Midbrain (tissue), 1 donor: ENCODE data around the gene CAMKK2.
"Not testable (repeated sequence)": the region's sequence is repeated elsewhere in the genome, so short reads cannot be mapped to it uniquely, and the experiment has no call there.

ENCODE experiments used
- DNase-seq: peaks from one replicate; lab custom pipeline; 2025; lab: John Stamatoyannopoulos, UW

The CAMKK2 gene

DNA sequence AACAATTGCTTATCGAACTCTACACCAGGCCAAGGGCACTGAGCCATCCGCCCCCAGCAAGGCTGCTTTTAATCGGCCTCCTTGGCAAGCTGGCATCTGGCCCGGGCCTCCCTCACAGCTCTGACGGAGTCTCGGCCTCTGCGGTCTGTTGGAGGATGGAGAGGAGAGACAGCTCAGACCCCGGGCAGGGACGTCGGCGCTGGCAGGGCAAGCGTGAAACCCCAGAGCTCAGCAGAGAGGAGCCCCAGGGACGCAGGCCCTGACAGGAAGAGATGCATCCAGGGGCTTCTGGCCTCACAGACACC is 17.5 kb downstream of the CAMKK2 start:
- no peak for DNase-seq

DNA sequence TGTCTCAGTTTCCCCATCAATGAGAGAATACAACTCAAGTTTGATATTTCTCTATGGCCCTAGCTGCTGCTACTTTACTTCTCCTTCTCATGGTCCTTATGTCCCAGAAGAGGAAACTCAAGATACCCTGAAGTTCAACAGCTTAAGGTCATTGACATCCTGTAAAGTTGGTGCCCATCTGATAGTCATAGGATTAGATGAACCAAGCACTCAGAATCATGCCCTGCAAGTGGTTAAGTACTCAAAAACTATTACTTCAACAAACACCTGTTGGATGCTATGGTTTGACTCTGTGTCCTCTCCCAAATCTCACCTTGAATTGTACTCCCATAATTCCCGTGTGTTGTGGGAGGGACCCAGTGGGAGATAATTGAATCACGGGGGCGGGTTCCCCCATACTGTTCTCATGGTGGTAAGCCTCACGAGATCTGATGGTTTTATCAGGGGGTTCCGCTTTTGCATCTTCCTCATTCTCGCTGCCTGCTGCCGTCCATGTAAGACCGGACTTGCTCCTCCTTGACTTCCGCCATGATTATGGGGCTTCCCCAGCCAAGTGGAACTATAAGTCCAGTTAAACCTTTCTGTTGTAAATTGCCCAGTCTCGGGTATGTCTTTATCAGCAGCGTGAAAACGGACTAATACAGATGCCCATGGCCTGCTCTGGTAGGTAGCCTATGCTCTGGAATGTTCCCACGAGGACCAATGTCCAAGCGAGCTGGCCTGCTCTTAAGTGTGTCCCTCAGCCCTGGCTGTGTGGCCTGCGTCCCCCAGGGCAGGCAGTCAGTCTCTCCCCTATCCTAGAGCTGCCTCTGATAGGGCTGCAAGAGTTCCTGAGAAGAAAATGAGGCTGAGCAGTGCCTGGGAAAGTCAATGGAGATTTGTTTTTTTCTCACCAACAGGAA is 18.1 kb downstream of the CAMKK2 start:
- no peak for DNase-seq

DNA sequence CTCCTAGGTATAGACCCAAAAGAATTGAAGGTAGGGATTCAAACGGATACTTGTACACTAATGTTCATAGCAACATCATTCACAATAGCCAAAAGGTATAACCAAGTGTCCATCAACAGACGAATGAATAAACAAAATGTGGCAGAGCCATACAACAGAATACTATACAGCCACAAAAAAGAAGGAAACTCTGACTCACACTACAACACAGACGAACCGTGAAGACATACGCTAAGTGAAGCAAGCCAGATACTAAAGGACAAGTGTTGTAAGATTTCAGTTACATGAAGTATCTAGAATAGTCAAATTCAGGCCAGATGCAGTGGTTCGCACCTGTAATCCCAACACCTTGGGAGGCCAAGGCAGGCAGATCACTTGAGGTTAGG is 19.1 kb downstream of the CAMKK2 start:
- DNase-seq = no peak

- no peak for DNase-seq
Observed at GRCh38 chr12:121274036-121274763, 22.3 kb downstream of the CAMKK2 start.

DNA sequence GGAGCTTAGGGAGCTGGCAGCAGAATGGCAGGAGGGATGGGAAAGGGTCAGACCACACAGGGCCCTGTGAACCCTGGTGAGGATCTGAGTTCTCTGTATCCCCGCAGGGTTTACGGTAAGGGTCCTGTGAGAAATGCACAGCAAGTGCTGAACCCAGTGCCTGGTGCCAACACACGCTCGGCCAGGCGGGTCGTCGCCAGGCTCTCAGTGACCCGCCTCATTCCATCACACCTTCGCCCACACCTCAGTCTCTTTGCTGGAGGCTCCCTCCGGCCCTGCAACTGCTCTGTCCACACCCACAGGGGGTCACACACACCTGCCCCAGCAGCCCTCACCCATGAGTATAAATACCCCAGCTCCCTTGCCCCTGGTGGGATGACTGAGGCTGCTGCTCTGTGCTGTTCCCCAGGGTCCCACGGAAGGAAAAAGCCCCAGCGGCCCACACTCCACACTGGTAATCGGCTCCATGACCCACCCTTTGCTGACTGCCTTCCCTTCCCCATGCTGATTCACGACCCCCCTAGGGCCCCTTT is 23.1 kb downstream of the CAMKK2 start:
- no peak for DNase-seq

DNA sequence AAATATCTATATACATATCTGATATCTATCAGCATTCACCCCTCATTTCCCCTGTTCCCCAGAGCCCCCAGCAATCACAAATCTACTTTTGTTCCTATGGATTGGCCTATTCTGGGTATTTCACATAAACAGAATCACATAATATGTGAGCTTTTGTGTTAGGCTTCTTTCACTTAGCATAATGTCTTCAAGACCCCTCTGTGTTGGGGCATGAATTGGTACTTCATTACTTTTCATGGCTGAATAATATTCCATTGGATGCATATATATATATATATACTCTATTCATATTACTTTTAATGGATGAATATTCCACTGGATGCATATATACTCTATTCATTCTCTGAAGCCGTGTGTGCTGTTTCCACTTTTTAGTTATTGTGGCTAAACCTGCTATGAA is 28.7 kb downstream of the CAMKK2 start:
- DNase-seq = no peak

DNA sequence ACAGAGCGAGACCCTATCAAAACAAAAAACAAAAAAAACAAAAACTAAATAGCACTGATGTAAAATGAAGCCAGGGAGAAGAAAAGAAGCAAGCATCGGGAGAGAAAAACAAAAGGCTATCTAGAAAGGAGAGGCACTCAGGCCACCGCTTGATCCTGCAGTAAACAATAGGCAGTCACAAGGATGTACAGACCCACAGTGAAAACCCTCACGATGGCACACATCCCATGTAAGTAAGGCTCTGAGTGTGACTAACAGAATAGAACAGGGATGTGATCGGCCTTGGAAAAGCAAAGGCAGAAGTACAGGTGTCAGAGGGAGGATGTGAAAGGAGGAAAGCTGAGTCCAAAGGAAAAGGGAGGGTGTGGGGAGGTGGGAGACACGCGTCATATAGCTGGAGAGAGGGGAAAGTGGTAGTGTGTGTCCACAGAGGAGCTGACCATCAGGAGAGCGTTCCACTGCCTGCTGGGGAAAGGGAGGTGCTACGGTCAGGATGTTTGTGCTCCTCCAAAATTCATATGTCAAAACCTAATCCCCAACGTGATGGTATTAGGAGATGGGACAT is 31.5 kb downstream of the CAMKK2 start:
- DNase-seq = no peak

DNA sequence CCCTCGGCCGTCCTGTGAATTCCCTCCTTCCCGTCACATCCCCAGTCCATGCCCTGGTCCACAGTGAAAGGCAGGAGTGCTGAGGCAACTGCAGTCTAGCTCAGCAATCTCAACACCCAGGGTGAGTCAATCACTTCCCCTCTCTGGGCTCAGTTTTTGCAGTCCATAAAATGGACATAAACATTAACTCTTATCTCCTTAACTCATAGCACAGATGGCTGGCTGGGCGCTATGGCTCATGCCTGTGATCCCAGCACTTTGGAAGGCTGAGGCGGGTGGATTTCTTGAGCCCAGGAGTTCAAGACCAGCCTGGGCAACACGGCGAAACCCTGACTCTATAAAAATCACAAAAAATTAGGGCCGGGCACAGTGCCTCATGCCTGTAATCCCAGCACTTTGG is 32.4 kb downstream of the CAMKK2 start:
- DNase-seq = no peak

GRCh38 chr12:121263206-121263935 is 33.1 kb downstream of the CAMKK2 start:
- no peak for DNase-seq

GRCh38 chr12:121261398-121261797 is 35.1 kb downstream of the CAMKK2 start:
- no peak for DNase-seq

DNA sequence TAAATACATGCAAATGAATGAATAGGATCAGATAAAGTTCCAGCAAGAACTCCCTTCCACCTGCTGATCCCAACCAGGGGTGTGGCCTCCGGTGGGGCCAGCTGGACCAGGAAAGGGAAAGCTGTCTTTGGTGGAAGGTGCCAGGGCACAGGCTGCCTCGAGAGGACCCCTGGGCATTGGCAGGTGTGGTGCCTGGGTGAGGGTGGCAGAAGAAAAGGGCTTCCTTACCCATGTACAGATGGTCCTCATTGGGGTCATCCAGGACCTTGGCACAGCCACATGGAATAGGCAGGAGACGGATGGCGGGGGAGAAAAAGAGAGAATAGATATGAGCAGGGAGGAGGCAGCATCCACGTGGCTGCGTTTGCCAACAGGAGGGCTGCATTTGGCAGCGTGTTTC is 36.4 kb downstream of the CAMKK2 start:
- no peak for DNase-seq

- DNase-seq = no peak
Observed at GRCh38 chr12:121259074-121259473, 37.4 kb downstream of the CAMKK2 start.

DNA sequence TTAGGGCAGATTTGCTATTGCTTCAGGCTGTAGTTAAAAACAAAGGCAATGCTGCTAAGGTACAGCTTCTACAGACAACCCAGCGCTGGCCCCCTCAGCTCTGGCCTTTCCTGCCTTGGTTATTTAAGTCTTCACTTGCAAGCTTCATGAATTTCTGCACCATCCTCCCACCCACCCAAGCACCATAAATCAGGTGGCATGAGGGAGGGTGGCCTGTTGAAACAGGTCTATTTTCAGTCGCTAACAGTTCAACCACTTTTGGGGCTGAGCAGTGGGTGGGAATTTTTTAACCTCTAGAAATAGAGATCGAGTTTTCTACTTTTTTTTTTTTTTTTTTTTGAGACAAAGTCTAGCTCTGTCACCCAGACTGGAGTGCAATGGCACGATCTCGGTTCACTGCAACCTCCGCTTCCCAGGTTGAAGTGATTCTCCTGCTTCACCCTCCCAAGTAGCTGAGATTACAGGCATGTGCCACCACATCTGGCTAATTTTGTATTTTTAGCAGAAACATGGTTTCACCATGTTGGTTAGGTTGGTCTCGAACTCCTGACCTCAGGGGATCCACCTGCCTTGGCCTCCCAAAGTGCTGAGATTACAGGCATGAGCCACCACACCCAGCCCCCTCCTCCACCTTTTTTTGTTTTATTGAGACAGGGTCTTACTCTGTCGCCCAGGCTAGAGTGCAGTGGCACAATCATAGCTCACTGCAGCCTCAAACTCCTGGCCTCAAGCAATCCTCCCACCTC is 38.6 kb downstream of the CAMKK2 start:
- DNase-seq = not testable (repeated sequence)

DNA sequence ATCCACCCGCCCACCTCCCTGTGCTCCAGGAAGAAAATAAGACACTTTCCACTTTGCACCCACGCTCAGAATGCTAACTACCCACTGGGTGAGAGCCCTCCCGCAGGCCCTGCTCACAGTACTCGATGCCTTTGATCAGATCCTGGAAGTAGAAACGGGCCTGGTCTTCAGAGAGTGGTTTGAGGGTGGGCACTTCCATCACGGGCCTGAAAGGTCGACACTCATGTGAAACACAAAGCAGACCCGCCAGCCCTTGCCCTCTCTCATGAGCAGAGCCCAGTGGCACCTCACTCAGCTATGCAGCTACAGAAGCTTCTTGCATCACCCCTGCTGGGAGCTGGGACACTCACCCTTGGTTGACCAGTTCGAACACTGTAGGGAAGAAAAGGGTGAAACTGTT is 41.1 kb downstream of the CAMKK2 start:
- no peak for DNase-seq

DNA sequence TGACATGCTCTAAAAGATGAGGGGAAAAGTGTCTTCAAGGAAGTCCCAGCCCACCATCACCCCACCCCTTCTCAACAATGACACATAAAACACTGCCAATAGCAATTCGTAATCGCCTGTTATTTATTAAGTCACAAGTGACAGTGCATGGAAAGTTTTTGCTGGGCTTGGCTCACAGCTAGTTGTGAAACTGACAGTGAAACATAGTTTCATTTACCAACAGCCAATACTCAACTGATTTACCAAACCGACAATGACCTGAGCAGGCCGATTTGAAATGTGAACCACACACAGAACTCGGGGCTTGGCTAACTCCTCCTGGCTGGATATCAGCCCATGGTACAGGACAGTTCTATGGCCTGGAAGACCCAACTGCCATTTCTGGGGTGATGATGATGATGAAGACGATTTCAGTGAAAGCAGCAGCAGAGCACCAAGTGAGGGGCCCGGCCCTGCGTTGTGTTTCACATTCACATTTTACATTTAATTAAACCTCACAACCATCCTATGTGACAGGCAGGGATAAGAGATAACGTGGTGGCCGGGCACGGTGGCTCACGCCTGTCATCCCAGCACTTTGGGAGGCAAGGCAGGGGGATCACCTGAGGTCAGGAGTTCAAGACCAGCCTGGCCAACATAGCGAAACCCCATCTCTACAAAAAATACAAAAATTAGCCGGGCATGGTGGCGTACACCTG is 42.7 kb downstream of the CAMKK2 start:
- no peak for DNase-seq

GRCh38 chr12:121252712-121253345 is 43.7 kb downstream of the CAMKK2 start:
- no peak for DNase-seq

- DNase-seq = no peak
Observed at GRCh38 chr12:121251838-121252237, 44.7 kb downstream of the CAMKK2 start.

DNA sequence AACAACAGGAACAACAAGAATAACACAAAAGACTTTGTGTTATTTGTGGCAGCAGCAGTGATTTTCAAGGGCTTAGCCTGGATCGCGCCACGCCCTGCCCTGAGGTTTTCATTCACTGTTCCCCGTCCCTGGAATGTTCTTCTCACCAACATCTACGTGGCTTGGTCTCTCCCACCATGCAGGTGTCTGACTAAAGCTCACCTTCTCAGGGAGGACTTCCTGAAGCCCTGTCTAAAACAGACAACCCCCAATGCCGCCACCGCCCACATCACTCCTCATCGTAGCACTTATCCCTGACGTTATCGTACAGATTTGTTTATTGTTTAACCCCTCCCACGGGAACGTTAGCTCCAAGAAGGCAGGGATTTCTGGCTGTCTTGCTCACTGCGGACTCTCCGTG is 46.1 kb downstream of the CAMKK2 start:
- DNase-seq = no peak

GRCh38 chr12:121248622-121249021 is 47.9 kb downstream of the CAMKK2 start:
- DNase-seq = no peak

- DNase-seq = no peak
Observed at GRCh38 chr12:121246893-121247557, 49.5 kb downstream of the CAMKK2 start.
